A673 (cell line): ENCODE results near the gene ADCY10.

Experiments used
- EZH2 ChIP-seq: fragments of 200-600 bp; sonication (generic); IDR thresholded peaks from 2 replicates; pipeline ENCODE4 v1.6.1; 2017; ENCODE audit warnings: borderline replicate concordance, low read depth, mild to moderate bottlenecking, mixed read lengths, antibody characterized with exemption, low read length; ENCODE audit not compliant: poor library complexity, severe bottlenecking
- TF ChIP-seq, protein P1 (sequence below): fragments of 300-800, 200-600 bp; sonication (generic); conservative IDR thresholded peaks from 2 replicates; pipeline ENCODE4 v1.5.1; 2017; ENCODE audit warnings: low read depth, mild to moderate bottlenecking, antibody characterized with exemption, low read length, moderate library complexity, mixed read lengths

DNA sequence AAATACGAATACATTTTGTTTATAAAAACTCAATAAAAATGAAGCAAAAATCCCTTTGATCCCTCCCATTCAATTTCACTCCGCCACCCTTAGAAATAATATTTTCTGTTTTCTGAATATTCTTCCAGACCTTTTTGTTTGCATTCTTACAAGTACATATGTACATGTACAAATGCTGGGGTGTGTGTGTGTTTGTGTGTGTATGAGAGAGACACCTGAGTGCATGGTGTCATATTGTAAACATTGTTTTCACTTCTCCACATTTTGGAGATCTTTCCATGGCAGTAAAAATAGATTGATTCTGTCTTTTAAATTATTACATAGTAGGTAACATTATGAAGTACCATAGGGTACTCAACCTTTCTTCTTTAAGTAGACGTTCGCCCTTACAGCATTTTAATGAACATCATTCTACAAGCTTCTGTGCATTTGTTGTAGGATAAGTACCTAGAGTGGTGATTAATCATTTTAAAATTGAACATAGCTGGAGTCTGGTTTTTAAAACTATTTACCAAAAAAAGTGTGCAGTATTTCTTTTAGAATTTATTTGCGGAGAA lies 24.2 kb upstream of the ADCY10 start:
- TF ChIP-seq EZH2: no peak
- TF ChIP-seq, protein P1, sequence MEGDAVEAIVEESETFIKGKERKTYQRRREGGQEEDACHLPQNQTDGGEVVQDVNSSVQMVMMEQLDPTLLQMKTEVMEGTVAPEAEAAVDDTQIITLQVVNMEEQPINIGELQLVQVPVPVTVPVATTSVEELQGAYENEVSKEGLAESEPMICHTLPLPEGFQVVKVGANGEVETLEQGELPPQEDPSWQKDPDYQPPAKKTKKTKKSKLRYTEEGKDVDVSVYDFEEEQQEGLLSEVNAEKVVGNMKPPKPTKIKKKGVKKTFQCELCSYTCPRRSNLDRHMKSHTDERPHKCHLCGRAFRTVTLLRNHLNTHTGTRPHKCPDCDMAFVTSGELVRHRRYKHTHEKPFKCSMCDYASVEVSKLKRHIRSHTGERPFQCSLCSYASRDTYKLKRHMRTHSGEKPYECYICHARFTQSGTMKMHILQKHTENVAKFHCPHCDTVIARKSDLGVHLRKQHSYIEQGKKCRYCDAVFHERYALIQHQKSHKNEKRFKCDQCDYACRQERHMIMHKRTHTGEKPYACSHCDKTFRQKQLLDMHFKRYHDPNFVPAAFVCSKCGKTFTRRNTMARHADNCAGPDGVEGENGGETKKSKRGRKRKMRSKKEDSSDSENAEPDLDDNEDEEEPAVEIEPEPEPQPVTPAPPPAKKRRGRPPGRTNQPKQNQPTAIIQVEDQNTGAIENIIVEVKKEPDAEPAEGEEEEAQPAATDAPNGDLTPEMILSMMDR: no peak
